Endothelial cell of umbilical vein (primary cell): ENCODE measurements around the gene SUPV3L1. TPM values are rescaled to one million over a fixed set of nuclear protein-coding genes. Genes with fewer than 3 reads are reported as not detected.

ENCODE experiments used
- BruUV-seq: library from RNA; stranded (reverse); fragments of 400-500 nt; replicated peaks from 2 replicates; lab custom pipeline; 2021; lab: Mats Ljungman, UMichigan
- CTCF ChIA-PET: fragments of 300-600, 350-600 bp; sonication (Branson Sonifier 250); formaldehyde crosslinking; loops from one replicate; lab custom pipeline; 2021; ENCODE audit warnings: antibody characterized with exemption, inconsistent platforms; lab: Charles Lee
- POLR2A ChIA-PET: fragments of 300-600, 350-600 bp; sonication (Branson Sonifier 250); formaldehyde crosslinking; loops from one replicate; lab custom pipeline; 2021; ENCODE audit warnings: antibody characterized with exemption, inconsistent platforms; lab: Charles Lee
- DNase-seq: peaks from one replicate; pipeline ENCODE4 v3.0.0-alpha.2; 2011; ENCODE audit warnings: low read depth, low spot score
- FAIRE-seq: peaks from 2 replicates; lab custom pipeline; 2011; peaks lifted over from hg19 to GRCh38; lab: Jason Lieb, UNC
- H2AFZ ChIP-seq: 2 replicates; pipeline ENCODE4 v1.6.0; 2012; ENCODE audit warnings: low read depth, low read length, control low read depth, inconsistent platforms
- H3K27ac ChIP-seq: 2 replicates; pipeline ENCODE4 v1.5.1; 2011; ENCODE audit warnings: low read depth, mild to moderate bottlenecking, control low read depth, low read length, moderate library complexity; ENCODE audit not compliant: insufficient read depth
- H3K27me3 ChIP-seq, 2 experiments: 2 replicates each; pipeline versions ENCODE4 v1.6.0 to v1.6.1; 2011; ENCODE audit warnings: low read length in 2 of 2, mixed read lengths in 1 of 2; ENCODE audit not compliant: control insufficient read depth in 2 of 2, insufficient read depth in 2 of 2
- H3K36me3 ChIP-seq, 2 experiments: 2 replicates in 1 of 2; 3 replicates in 1 of 2; pipeline ENCODE4 v1.5.1; 2011; ENCODE audit warnings: low read length in 2 of 2, mild to moderate bottlenecking in 1 of 2, moderate library complexity in 1 of 2; ENCODE audit not compliant: control insufficient read depth in 2 of 2, insufficient read depth in 2 of 2; ENCODE audit errors: extremely low read depth in 1 of 2
- H3K4me1 ChIP-seq: 3 replicates; pipeline ENCODE4 v1.5.1; 2011; ENCODE audit warnings: mild to moderate bottlenecking, low read length; ENCODE audit not compliant: control insufficient read depth, insufficient read depth; ENCODE audit errors: extremely low read depth
- H3K4me2 ChIP-seq: 2 replicates; pipeline ENCODE4 v1.6.1; 2011; ENCODE audit warnings: low read length, control low read depth, mixed read lengths; ENCODE audit not compliant: insufficient read depth
- H3K4me3 ChIP-seq, 3 experiments: fragments of 200-600 bp in 1 of 3; sonication (generic), shearing (Covaris generic) in 1 of 3; replicated peaks in 1 of 3; 2 replicates each; pipeline ENCODE4 v1.5.1; 2011 to 2016; ENCODE audit warnings: control low read depth in 3 of 3, low read length in 3 of 3, mild to moderate bottlenecking in 2 of 3, inconsistent platforms in 1 of 3, low read depth in 1 of 3, moderate library complexity in 1 of 3; ENCODE audit not compliant: insufficient read depth in 1 of 3
- H3K79me2 ChIP-seq: 2 replicates; pipeline ENCODE4 v1.6.0; 2012; ENCODE audit warnings: low read length, inconsistent platforms; ENCODE audit not compliant: control insufficient read depth, insufficient read depth
- H3K9ac ChIP-seq: replicated peaks from 2 replicates; pipeline ENCODE3; 2011; ENCODE audit warnings: low read length, control low read depth; ENCODE audit not compliant: insufficient read depth; ENCODE audit errors: extremely low read depth
- H3K9me1 ChIP-seq: replicated peaks from 3 replicates; pipeline ENCODE4 v1.6.0; 2011; ENCODE audit warnings: mild to moderate bottlenecking, low read length; ENCODE audit not compliant: control insufficient read depth, insufficient read depth; ENCODE audit errors: extremely low read depth
- H3K9me3 ChIP-seq: replicated peaks from 2 replicates; pipeline ENCODE4 v1.5.1; 2012; ENCODE audit warnings: low read length, inconsistent platforms; ENCODE audit not compliant: control insufficient read depth, insufficient read depth
- H4K20me1 ChIP-seq: replicated peaks from 2 replicates; pipeline ENCODE3; 2011; ENCODE audit warnings: mild to moderate bottlenecking, low read length; ENCODE audit not compliant: control insufficient read depth, insufficient read depth; ENCODE audit errors: extremely low read depth
- EZH2 ChIP-seq: IDR thresholded peaks from 2 replicates; pipeline ENCODE4 v1.6.1; 2012; ENCODE audit warnings: borderline replicate concordance, low read depth, mild to moderate bottlenecking, moderate library complexity, low read length, inconsistent platforms; ENCODE audit not compliant: severe bottlenecking
- FOS ChIP-seq: IDR thresholded peaks from 2 replicates; pipeline ENCODE4 v1.6.1; 2011; ENCODE audit warnings: mild to moderate bottlenecking, low read length, moderate library complexity, borderline replicate concordance; ENCODE audit not compliant: insufficient read depth
- GATA2 ChIP-seq: IDR thresholded peaks from 2 replicates; pipeline ENCODE4 v1.7.0; 2011; ENCODE audit warnings: low read depth, mild to moderate bottlenecking, moderate library complexity, mixed read lengths, low read length; ENCODE audit not compliant: insufficient read length, insufficient read depth
- JUN ChIP-seq: IDR thresholded peaks from 2 replicates; pipeline ENCODE4 v1.6.1; 2011; ENCODE audit warnings: borderline replicate concordance, low read depth; ENCODE audit not compliant: insufficient read length, insufficient read depth
- MYC ChIP-seq: IDR thresholded peaks from one replicate; pipeline ENCODE4 v1.6.1; 2011; ENCODE audit warnings: mild to moderate bottlenecking, low read depth, low read length
- POLR2A ChIP-seq: IDR thresholded peaks from 2 replicates; pipeline ENCODE4 v1.6.1; 2012; ENCODE audit warnings: low read depth, mild to moderate bottlenecking, control low read depth, low read length
- POLR2AphosphoS5 ChIP-seq: IDR thresholded peaks from 2 replicates; pipeline ENCODE4 v1.6.1; 2012; ENCODE audit warnings: low read depth, mild to moderate bottlenecking, control low read depth, low read length, moderate library complexity; ENCODE audit not compliant: insufficient read depth
- dilution Hi-C: fragments of 300-500 bp; cut with MboI; formaldehyde crosslinking; loops from one replicate; pipeline ENCODE4 v1.15.0; 2019; ENCODE audit warnings: low sequenced_read_pairs; ENCODE audit not compliant: extremely low pct_ligation_motif_present
- intact Hi-C: fragments of 100-400 bp; cut with micrococcal nuclease; formaldehyde crosslinking; loops from one replicate; pipeline ENCODE4 v1.10.0; 2022
- polyA plus RNA-seq, 4 experiments: library from polyadenylated mRNA; depleted of rRNA in 3 of 4; stranded (reverse) in 3 of 4; unstranded in 1 of 4; fragments of >200 nt; gene quantifications; 2 replicates each; pipeline versions ENCODE4 v1.2.1 to v1.2.3, GENCODE V29; 2011 to 2012; ENCODE audit warnings: missing spikeins in 1 of 4
- total RNA-seq: library from RNA; stranded (reverse); gene quantifications from 2 replicates; pipeline ENCODE4 v1.2.3, GENCODE V29; 2021
- TF ChIP-seq, protein P1 (sequence below): IDR thresholded peaks from 2 replicates; pipeline ENCODE4 v1.6.1; 2011; ENCODE audit not compliant: insufficient read depth, insufficient read length
- TF ChIP-seq, protein P2 (sequence below), 2 donors: IDR thresholded peaks; 1 replicate in 1 of 2; 2 replicates in 1 of 2; pipeline ENCODE4 v1.5.1; 2011; ENCODE audit warnings: low read length in 2 of 2, mild to moderate bottlenecking in 2 of 2, moderate library complexity in 2 of 2, control low read depth in 1 of 2, inconsistent platforms in 1 of 2, low read depth in 1 of 2; ENCODE audit not compliant: insufficient read depth in 1 of 2; ENCODE audit errors: extremely low read depth in 1 of 2

The SUPV3L1 gene
- total and polyA plus RNA-seq, 2 donors (not counting 3 experiments of a cell fraction or from before 2014, with no cell fraction given), result 21.8 to 30.4 TPM

DNA sequence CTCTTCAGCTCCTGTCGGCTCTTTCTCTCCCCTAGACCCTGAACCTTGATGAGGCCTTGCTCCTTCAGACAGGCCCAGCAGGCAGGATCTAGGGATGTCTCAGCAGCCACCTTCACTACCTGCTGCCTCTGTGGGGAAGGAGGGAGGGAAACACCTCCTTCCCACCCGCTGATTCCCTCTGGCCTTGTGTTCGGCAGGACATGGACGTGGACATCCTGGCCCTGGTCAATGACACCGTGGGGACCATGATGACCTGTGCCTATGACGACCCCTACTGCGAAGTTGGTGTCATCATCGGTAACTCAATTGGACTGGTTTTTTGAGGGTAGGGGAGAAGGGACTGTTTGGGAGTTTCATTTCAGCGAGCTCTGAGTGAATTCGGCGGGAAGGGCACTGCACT lies 60.4 kb downstream of the SUPV3L1 start:
- FAIRE-seq (no peak), DNase-seq (no peak)
- ChIA-PET CTCF (interaction anchor here (1.5 to 6.5 kb wide), 4 partner anchors 81 to 168 kb away, joined by 3 to 103 read pairs (median 11); no protein-coding TSS in a partner anchor), POLR2A (no interaction called here)
- Histone ChIP-seq H4K20me1 (no peaks in the 10 kb centered on the region), H3K4me1 (peaks cover 16% of the 10 kb centered on the region), H3K4me3 (no peak overlapping the region), H3K9me1 (no peaks in the 10 kb centered on the region), H3K9ac (no peak overlapping the region), H3K4me2 (no peak overlapping the region), H3K27me3 (no peaks in the 10 kb centered on the region), H2AFZ (no peak overlapping the region), H3K27ac (no peak overlapping the region), H3K79me2 (no peaks in the 10 kb centered on the region), H3K9me3 (no peaks in the 10 kb centered on the region), H3K36me3 (no peaks in the 10 kb centered on the region)
- dilution Hi-C loops, result loop anchor here (25.0 kb wide), 1 partner anchor 147 kb away; no protein-coding TSS in a partner anchor
- intact Hi-C loops, result no loop called here
- TF ChIP-seq MYC, result no peak
- TF ChIP-seq, protein P1, sequence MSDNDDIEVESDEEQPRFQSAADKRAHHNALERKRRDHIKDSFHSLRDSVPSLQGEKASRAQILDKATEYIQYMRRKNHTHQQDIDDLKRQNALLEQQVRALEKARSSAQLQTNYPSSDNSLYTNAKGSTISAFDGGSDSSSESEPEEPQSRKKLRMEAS, result no peak
- TF ChIP-seq FOS, result no peak
- TF ChIP-seq POLR2AphosphoS5, result no peak
- no peak for TF ChIP-seq EZH2
- TF ChIP-seq, protein P2, sequence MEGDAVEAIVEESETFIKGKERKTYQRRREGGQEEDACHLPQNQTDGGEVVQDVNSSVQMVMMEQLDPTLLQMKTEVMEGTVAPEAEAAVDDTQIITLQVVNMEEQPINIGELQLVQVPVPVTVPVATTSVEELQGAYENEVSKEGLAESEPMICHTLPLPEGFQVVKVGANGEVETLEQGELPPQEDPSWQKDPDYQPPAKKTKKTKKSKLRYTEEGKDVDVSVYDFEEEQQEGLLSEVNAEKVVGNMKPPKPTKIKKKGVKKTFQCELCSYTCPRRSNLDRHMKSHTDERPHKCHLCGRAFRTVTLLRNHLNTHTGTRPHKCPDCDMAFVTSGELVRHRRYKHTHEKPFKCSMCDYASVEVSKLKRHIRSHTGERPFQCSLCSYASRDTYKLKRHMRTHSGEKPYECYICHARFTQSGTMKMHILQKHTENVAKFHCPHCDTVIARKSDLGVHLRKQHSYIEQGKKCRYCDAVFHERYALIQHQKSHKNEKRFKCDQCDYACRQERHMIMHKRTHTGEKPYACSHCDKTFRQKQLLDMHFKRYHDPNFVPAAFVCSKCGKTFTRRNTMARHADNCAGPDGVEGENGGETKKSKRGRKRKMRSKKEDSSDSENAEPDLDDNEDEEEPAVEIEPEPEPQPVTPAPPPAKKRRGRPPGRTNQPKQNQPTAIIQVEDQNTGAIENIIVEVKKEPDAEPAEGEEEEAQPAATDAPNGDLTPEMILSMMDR (IDR thresholded peaks at IDR 0.05; ENCODE audit: extremely low read depth in 1 of 2, insufficient read depth in 1 of 2, low read depth in 1 of 2, low read length in 2 of 2), result no peak
- TF ChIP-seq JUN, result no peak
- TF ChIP-seq GATA2, result no peak
- no peak for TF ChIP-seq POLR2A
- no TSS peak for BruUV-seq
